DOHH2 (cell line): Measurements from ENCODE around the gene IGF2BP2.

ENCODE experiments used
- CTCF ChIP-seq: fragments of 200-600 bp; sonication (generic); IDR thresholded peaks from one replicate; pipeline ENCODE4 v1.5.1; 2014; ENCODE audit warnings: antibody characterized with exemption, mild to moderate bottlenecking, low read depth, low read length; ENCODE audit not compliant: poor library complexity, severe bottlenecking
- EZH2phosphoT487 ChIP-seq: fragments of 200-600 bp; sonication (generic); IDR thresholded peaks from 2 replicates; pipeline ENCODE4 v1.6.1; 2017; ENCODE audit warnings: borderline replicate concordance, mild to moderate bottlenecking, antibody characterized with exemption, low read length, moderate library complexity, mixed read lengths

- TF ChIP-seq CTCF, result no peak
- no peak for TF ChIP-seq EZH2phosphoT487
Measured at GRCh38 chr3:185712337-185712736, 112.5 kb downstream of the IGF2BP2 start.
